Ovary (tissue), 10 donors: ENCODE results near the gene TTC9. TPM values are rescaled to one million over a fixed set of nuclear protein-coding genes. Genes with fewer than 3 reads are reported as not detected.

ENCODE experiments used
- DNase-seq, 5 donors: peaks; one replicate each; pipeline ENCODE4 v3.0.0-alpha.2; 2019 to 2020
- H3K27ac ChIP-seq, 2 donors: fragments of 200-600 bp; one replicate each; pipeline versions ENCODE4 v1.5.1 to v1.8.0; 2019 to 2022
- H3K27me3 ChIP-seq: fragments of 200-600 bp; one replicate; pipeline ENCODE4 v1.8.0; 2022
- H3K36me3 ChIP-seq: fragments of 200-600 bp; sonication (generic); one replicate; pipeline ENCODE4 v1.5.1; 2019
- H3K4me1 ChIP-seq: one replicate; pipeline ENCODE4 v1.8.1; 2013; ENCODE audit warnings: mild to moderate bottlenecking, moderate library complexity; ENCODE audit not compliant: insufficient read depth
- H3K4me3 ChIP-seq: fragments of 200-600 bp; sonication (generic); one replicate; pipeline ENCODE4 v1.5.1; 2017
- H3K9me3 ChIP-seq, 2 donors: fragments of 200-600 bp in 1 of 2; sonication (generic) in 1 of 2; one replicate each; pipeline versions ENCODE4 v1.5.1 to v1.8.1; 2013 to 2019; ENCODE audit warnings: mild to moderate bottlenecking in 1 of 2, moderate library complexity in 1 of 2
- CTCF ChIP-seq, 3 donors: fragments of 450-650 bp in 2 of 3; fragments of 200-600 bp in 1 of 3; IDR thresholded peaks; one replicate each; pipeline versions ENCODE4 v1.5.1 to v1.8.0; 2016 to 2022; ENCODE audit warnings: antibody characterized with exemption in 3 of 3, mild to moderate bottlenecking in 1 of 3
- EP300 ChIP-seq: sonication (generic); formaldehyde crosslinking; IDR thresholded peaks from one replicate; pipeline ENCODE4 v1.6.1; 2017; ENCODE audit warnings: antibody characterized with exemption
- POLR2A ChIP-seq: fragments of 450-650 bp; IDR thresholded peaks from one replicate; pipeline ENCODE4 v1.6.1; 2017; ENCODE audit warnings: antibody characterized with exemption, mild to moderate bottlenecking, moderate library complexity
- WGBS, 3 donors: extraction: QIAGEN DNeasy Blood & Tissue Kit in 1 of 3; methylation state at CpG; one replicate each; pipeline versions ENCODE4 v1.1.5 to v1.1.7; 2013 to 2017; 5-methylcytosine and 5-hydroxymethylcytosine counted together
- intact Hi-C, 4 donors: fragments of 100-400 bp; cut with DNase I; formaldehyde crosslinking; loops; one replicate each; pipeline versions ENCODE4 v1.11.0 to v1.15.1; 2022 to 2023
- long read RNA-seq, 3 donors: library from polyadenylated mRNA in 2 of 3; unstranded in 2 of 3; transcript quantifications; one replicate each; pipeline ENCODE4 v2.0.0 and lab custom pipeline, GENCODE V29; 2021 to 2026
- polyA plus RNA-seq, 2 donors: library from polyadenylated mRNA; stranded (reverse); fragments of 200-250 nt in 1 of 2; fragments of 350-450 nt in 1 of 2; fragmentation: Illumina TruSeq in 1 of 2; extraction: RNeasy Lipid Tissue Mini Kit (QIAGEN cat#74804) in 1 of 2; gene quantifications; one replicate each; pipeline ENCODE4 v1.2.3, GENCODE V29; 2013 to 2014
- total RNA-seq, 7 donors: library from RNA; depleted of rRNA in 2 of 7; stranded (reverse); fragments of >200 nt in 2 of 7; fragmentation: NEBNext Ultra II Directional in 3 of 7; extraction: Animal tissue kit (Norgen Biotek cat#: 25700) in 3 of 7; gene quantifications; one replicate each; pipeline versions ENCODE4 v1.1.0 to v1.2.4, GENCODE V29; 2016 to 2023
- donor health status: DM: no; HTN: no; CAD: no; lungs with moderate emphysema.
- donor health status: DM: no; HTN: no; CAD: no.
- donor health status: Bipolar disorder and iron deficiency.
- donor health status: DM: yes; HTN: yes; CAD: no.
- donor health status: DM: no; HTN: no; CAD: no.
- donor health status: DM: yes; HTN: yes; CAD: no.

Gene TTC9
- total RNA-seq (1 to 10 TPM in 2 of 7 donors, under 1 TPM in 5; 0.05 to 7.1 (median 0.64) TPM), polyA plus RNA-seq (1 to 10 TPM in 1 of 2 donors, under 1 TPM in 1; 0.27 to 1.7 TPM)
- long read RNA-seq, donor 1: 0 reads
- long read RNA-seq, donor 2, full-length matches to known transcripts: 5 of 5 reads
- long read RNA-seq, donor 2, partial matches to known transcripts: 0 of 5 reads
- long read RNA-seq, donor 2, other reads (novel, unspliced or antisense): 0 of 5 reads
- long read RNA-seq, donor 3, full-length matches to known transcripts: 5 of 5 reads
- long read RNA-seq, donor 3, partial matches to known transcripts: 0 of 5 reads
- long read RNA-seq, donor 3, other reads (novel, unspliced or antisense): 0 of 5 reads

DNA sequence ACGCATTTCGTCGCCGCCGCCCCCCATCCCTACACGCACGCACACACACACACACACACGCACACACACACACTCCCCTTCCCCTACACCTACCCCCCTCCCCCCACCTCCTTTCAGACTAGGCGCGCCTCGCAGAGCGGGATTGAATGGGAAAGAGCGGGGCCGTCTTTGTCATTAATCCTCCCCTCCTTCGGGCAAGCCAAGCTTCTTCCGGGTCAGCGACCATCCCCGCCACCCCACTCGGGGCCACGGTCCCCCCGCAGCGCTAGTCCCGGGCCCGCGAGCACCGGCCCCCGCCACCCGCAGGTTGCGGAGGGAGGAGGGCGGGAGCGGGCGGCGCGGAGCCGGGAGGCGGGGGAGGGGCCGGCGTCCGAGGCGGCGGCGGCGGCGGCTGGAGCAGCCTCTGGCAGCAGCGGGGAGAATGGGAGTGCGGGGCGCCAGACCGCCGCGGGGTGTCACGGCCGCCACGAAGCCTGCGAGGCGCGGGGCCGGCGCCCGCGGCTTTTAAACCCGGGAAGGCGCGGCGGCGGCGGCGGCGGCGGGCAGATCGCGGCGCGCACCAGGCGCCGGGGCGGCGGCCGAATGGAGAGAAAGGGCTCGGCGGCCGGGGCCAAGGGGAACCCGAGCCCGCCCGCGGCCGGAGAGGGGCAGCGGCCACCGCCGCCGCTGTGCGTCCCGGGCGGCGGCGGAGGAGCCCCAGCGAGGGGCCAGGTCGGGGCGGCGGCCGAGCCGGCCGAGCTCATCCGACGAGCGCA lies at the start of gene TTC9:
TTC9 (plus strand) TSS at position 369 of the 755 bp plus-strand sequence; CDS start at position 583, 214 bp downstream.
- DNase-seq: peak in 2 of 5 donors; percentile 15 to 37
- H3K4me1 ChIP-seq: peaks cover 3% of the 10 kb centered on the region
- H3K27ac ChIP-seq: no peak within 1 kb of the TSS
- no peaks in the 10 kb centered on the region for H3K9me3 ChIP-seq
- 0 to 1% (median 1%) methylated on average over 71 to 105 of the region's 105 CpGs for WGBS, 3 donors
- TF ChIP-seq CTCF (IDR thresholded peaks at IDR 0.05) (no peak), POLR2A (no peak), EP300 (no peak)
- intact Hi-C loops: no loop called here
- peak within 1 kb of the TSS; percentile 45 for H3K4me3 ChIP-seq
- no peaks in the 10 kb centered on the region for H3K27me3 ChIP-seq
- no peaks in the 10 kb centered on the region for H3K36me3 ChIP-seq

DNA sequence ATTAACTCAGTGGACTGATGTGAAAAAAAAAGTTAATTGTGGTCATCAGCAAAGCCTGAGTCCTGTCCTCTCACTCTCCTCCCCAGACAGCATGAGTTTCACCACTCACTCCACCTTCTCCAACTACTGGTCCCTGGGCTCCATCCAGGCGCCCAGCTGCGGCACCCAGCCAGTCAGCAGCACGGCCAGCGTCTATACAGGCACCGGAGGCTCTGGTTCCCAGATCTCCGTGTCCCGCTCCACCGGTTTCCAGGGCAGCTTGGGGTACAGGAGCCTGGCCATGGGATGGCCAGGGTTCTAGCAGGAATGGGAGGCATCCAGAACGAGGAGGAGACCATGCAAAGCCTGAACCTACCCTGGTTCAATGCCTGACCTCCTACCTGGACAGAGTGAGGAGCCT lies 47.3 kb upstream of the TTC9 start:
- no peaks in the 10 kb centered on the region for H3K27me3 ChIP-seq
- H3K4me3 ChIP-seq: no peak overlapping the region
- intact Hi-C loops: no loop called here
- peaks cover 3% of the 10 kb centered on the region for H3K4me1 ChIP-seq
- H3K36me3 ChIP-seq: no peaks in the 10 kb centered on the region
- 97 to 99% (median 98%) methylated on average over 9 of the region's 9 CpGs for WGBS, 3 donors
- DNase-seq: no peak
- no peak overlapping the region for H3K27ac ChIP-seq
- TF ChIP-seq EP300 (no peak), CTCF (IDR thresholded peaks at IDR 0.05) (no peak), POLR2A (no peak)
- no peaks in the 10 kb centered on the region for H3K9me3 ChIP-seq

GRCh38 chr14:70595443-70596185 lies 46.1 kb upstream of the TTC9 start:
- DNase-seq: no peak
- no peak for TF ChIP-seq EP300
- TF ChIP-seq CTCF (IDR thresholded peaks at IDR 0.05): no peak
- no peak for TF ChIP-seq POLR2A
- H3K27ac ChIP-seq: no peak overlapping the region
- H3K4me3 ChIP-seq: no peak overlapping the region
- intact Hi-C loops: no loop called here
- no peaks in the 10 kb centered on the region for H3K36me3 ChIP-seq
- WGBS, 3 donors: 81 to 86% (median 84%) methylated on average over 9 of the region's 9 CpGs
- H3K27me3 ChIP-seq: no peaks in the 10 kb centered on the region
- H3K4me1 ChIP-seq: peaks cover 3% of the 10 kb centered on the region
- no peaks in the 10 kb centered on the region for H3K9me3 ChIP-seq

DNA sequence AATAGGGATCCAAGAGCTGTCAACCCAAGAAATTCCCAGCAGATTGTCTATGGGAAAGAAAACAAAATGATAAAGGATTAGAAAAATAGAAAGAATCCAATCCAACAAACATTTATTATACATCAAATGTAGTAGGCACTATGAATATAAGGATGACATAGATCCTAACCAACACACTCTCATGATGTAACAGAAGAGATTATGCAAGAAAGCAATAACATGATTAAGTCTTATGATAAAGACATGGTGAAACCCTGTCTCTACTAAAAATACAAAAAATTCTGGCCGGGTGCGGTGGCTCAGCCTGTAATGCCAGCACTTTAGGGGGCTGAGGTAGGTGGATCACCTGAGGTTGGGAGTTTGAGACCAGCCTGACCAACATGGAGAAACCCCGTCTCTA lies 44.0 kb upstream of the TTC9 start:
- no peak overlapping the region for H3K27ac ChIP-seq
- WGBS, 3 donors: 85 to 90% (median 88%) methylated on average over 3 of the region's 3 CpGs
- no peak overlapping the region for H3K4me3 ChIP-seq
- peaks cover 5% of the 10 kb centered on the region for H3K4me1 ChIP-seq
- H3K9me3 ChIP-seq: no peaks in the 10 kb centered on the region
- intact Hi-C loops: no loop called here
- DNase-seq: no peak
- no peak for TF ChIP-seq POLR2A
- TF ChIP-seq EP300: no peak
- no peak for TF ChIP-seq CTCF (IDR thresholded peaks at IDR 0.05)
- no peaks in the 10 kb centered on the region for H3K36me3 ChIP-seq
- no peaks in the 10 kb centered on the region for H3K27me3 ChIP-seq
